GM19395 (cell line): ENCODE measurements around the gene CUX1.
"Not testable (repeated sequence)": the region's sequence is repeated elsewhere in the genome, so short reads cannot be mapped to it uniquely, and the experiment has no call there.

Experiments
- ATAC-seq: cut with Tn5 transposase; IDR thresholded peaks from one replicate; pipeline ENCODE4 v1.9.1; 2021; ENCODE audit warnings: mild to moderate bottlenecking, moderate library complexity; ENCODE audit not compliant: unreplicated experiment

Gene CUX1

DNA sequence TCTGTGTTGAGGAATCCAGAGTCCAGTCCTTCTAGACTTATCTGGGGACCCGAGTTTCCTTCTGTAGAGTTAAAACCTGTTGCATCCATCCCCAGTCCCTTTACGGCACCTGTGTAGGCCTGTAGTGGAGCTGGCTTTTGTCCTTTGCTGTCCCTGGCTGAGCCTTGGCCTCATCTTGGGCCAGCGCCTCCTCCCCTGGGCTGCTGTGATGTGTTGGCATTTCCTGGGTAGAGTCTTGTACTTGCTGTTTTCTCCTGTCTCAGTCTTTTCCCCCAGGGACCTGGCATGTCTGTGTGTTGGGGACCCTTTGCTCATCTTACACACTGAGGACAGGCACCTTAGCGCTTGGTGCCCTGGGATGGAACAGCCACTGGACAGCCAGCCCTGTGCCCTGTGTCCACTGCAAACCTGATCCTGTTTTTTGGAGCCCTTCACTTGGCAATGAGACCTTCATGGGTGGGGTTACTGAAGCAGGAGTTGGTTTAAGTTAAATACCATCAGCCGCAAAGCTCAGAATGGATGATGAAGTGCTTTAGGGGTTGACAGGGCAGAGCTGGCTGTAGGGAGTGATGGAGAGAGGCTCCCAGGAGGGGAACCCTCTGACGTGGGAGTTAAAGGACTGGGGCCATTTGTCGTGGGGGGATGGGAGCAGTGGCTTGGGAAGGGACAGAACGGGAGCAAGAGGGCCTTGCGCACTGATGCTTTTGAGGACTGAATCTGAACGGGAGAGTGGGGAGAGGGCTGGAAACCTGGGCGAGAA, 50.9 kb downstream of the CUX1 start:
- no peak for ATAC-seq

DNA sequence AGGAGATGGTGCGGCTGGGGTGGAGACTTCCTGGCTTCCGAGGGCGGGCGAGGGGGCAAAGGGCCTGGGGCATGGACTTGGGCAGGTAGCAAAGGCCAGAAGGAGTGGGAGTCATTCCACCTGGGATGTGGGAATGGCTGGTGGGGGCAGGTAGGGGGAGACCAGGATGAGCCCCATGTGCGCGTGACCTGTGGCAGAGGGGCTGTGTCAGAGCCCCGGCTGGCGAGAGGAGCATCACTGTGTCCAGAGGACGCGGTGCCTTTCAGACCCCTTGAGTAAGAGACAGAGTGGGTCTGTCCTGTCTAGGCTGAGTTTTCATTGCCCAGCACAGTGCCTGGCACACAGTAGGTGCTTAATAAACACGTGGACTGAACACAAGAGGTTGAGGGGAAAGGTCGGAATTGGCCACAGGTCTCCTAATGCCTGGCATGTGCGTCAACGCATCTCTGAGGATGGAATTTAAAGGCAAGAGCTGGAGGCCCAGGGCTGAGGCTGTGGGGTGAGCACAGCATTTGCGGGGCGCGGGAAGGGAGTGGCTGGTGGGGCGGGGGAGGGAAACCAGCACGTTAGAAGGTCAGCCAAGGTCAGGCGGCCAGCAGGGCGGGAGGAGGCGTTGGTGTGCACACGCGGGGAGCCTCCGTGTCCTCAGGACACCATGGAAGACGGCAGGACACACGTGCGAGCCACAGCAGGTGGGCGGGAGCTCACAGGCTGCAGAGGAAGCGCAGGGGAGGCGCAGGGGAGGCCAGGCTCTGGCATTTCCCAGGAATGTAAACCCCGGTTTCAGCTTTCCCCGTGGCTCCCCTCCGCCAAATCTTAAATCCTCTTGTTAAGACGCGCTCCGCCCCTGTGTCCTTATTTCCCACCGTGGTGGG, 51.8 kb downstream of the CUX1 start:
- ATAC-seq = no peak

DNA sequence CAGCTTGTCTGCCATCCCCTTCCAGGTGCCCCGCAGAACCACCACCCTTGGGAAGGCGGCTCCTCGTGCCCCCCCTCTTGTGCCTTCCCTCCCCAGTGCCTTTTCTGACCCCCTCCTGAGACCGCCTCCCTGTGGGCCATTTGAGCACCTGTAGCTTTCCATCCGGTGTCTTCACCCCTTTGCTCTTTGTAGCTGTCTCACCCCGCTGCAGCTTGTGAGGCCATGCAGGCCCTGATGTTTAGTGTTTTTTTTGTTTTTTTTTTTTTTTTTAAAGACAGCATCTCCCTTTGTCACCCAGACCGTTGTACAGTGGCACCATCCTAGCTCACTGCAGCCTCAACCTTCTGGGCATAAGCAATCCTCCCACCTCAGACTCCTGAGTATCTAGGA, 52.5 kb downstream of the CUX1 start:
- no peak for ATAC-seq

DNA sequence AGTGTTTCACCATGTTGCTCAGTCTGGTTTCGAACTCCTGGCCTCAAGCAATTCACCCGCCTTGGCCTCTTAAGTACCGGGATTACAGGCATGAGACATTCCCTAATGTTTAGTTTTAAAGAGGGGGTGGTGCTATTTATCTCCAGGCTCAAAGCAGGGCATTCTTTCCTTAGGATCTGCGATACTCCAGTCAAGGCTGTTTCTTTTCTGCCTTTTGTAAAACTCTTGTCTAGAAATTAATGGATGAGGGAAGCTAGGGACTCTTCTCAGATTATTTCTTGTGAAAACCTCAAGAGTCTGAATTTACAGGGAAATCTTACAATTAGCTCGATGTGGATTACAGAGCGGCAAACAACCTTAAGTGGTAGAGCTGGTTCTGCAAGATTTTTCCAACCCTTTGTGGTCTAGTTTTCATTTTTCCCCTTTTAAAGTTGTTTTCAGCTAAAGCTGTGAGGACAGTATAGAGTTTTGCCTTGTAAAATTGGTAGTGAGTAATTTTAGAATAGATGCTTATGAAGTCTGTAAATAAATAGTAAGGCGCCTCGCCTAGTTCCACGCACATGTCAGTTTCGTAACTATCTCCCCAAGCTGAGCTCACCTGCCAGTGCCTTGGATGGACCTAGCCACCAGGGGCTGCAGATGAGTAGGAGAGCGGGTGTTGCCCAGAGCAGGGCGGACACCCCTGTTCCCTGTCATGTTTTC, 53.1 kb downstream of the CUX1 start:
- no peak for ATAC-seq

DNA sequence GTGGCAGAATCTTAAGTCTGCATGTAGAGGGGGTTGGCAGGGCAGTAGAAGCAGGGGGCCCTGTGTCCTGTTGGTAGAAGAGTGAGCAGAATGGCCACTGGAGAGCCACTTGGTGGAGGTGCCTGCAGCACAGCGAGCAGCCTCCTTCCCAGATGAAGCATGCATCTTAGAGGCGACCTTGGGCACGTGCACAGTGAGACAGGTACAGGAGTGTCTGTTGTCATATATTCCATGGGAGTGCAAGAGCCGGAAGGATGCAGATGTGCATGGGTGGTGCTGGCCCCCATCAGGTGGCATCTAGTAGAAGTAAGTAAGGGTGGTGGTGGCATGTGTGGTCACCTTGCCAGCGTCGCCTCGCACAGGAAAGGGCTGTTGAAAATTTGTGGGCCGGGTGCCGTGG, 53.9 kb downstream of the CUX1 start:
- no peak for ATAC-seq

DNA sequence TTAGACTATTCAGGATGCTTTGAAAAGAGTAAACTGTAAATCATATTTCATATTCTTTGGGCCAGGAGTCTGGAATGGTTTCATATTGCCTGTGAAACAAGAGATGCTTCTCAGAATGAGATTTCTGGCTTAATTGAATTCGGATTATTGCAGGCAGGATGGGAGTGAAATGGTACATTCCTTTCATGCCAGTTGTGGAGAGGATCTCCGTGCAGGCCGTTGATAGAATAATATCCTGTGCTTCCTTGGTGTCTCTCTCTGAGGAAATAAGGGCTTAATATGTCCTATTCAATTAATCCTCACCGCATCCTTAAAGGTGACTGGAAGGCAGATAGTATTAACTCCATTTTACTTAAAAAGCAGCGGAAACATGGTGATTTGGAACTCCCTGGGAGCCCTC, 56.6 kb downstream of the CUX1 start:
- no peak for ATAC-seq

DNA sequence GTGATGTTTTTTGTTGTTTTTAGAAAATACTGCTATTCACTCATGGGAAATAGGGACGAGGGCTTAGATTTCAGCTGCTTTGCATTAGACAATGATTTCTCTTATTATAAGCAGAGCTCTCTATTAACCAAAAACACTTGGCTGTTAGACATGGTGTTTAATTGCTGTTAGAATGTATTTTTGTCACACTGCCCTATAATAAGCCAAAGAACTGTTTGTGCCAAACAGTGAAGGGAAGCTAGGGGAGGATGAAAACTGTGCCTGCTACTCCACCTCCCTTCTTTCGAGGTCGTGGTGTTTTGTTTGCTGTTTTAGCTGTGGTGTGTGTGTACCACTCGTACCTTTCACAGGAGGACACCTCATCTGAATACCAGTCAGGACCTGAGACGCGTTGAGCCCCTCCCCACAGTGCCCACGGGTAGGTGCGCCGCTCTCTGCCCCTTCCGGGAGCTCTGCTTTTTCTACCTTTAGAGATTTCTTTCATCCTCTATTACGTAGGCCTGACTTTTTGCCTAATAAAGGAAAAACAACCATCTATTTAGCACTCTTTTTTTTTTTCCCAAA, 57.9 kb downstream of the CUX1 start:
- no peak for ATAC-seq

DNA sequence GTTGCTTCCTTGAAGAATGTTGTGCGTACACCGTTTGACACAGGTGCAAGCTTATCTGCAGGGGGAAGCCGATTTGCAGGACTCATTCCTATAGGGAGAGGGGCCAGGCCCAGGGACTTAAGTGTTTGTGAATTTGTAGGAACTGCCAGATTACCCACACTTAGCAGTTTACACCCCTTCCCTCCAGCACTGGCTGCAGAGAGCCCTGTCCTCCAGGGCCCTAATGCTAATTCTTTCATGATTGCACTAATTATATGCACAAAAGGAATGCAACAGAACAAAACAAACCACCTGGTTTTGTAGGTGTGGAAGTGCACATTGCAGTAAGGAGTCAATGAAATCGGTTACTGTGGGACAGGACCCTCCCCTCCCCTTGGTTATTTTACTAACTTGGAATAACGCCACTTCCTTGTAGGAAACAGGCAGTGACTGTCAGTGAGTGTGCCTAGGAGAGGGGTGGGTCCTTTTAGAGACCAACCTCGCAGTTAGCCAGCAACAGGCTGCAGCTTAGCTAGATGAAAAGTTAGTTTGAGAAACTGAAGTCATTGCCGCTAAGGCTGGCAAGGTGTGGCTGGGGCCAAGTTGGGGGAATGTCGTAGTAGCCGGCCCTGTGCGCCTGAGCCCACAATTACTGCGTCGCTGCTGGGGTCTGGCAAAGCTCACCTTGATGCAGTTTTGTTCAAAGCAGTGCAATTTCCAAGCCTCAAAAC, 60.6 kb downstream of the CUX1 start:
- ATAC-seq = no peak

DNA sequence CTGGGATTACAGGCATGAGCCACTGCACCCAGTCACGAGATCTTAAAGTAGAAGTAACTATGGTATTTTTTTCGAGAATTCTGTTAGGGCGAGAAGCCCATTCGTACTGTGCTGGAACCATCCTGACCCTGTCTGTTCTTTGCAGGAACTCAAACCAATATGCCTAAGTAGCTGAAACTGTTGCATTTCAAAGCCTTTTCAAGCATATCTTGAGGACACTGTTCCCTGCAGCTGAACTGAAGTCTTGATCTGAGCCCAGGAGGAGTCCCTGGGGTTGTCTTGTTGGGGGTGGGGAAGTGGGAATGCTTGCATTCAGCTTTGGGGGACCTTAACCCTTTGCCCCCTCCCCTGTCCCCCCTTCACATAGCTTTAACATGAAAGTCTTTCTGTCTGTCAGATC, 61.5 kb downstream of the CUX1 start:
- ATAC-seq = no peak

DNA sequence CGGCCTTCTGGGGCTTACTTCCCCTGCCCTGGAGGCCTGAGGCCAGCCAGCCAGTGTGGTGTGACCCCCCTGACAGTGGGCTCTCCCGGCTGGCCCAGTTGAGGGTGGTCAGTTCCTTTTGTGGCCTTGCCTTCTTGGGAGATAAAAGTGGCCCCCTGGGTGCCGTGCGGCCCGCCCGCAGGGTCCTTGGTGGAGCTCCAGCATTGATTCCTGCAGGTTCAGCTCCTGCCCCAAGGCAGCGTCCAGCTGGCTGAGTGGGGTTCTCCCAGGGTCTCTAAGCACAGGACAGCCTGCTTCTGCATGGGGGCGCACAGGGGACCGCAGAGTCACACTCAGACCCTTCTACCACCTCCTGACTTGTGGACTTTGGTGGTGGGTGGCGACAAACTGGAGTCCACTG, 62.1 kb downstream of the CUX1 start:
- ATAC-seq = no peak

DNA sequence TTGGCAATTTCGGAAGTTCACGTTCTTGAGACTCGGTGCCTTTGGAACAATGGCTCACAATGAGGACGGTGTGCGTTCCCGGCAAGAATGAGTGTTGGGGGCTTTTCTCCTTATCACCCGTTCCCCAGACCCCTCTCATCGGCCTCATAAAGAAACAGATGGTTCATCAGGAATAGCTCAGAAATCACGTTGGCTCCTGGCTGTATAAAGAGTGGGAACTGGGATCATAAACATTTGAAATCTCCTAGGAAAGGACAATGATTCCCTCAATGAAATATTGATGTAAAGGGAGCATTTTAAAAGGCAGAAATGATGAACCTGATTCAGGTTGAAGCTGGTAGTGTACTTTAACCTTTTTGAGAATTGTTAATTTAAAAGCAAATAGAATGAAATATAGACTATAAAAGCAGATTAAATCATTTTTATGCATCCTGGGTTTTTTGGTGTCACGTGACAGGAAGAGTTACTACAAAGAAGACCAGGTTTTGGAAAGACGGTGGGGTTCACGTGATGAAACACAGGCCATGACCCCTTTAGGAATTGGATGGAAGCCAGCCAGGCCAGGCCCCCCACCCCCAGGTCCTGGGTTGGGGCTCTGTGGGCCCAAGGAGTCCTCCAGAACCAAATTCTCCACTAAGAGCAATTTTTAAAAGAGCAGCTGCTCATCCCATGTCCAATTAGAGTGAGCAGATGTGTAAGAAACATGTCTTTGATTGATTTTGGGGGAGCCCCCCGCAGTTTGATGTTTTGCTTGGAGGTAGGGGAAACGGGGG, 63.0 kb downstream of the CUX1 start:
- no peak for ATAC-seq

DNA sequence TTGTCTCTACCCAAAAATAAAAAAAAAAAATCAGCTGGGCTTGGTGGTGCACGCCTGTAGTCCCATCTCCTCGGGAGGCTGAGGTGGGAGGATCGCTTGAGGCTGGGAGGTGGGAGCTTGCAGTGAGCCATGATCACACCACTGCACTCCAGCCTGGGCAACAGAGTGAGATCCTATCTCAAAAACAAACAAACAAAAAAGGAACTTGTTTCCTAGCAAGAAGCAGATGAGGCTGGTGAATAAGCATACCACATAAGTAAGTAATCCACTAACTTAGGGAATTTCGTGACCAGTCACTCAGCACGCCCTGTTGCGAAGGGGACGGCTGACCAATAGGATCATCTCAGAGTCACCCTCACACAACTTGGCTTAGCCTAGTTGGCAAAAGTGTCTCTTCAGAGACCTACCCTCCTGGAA, 64.6 kb downstream of the CUX1 start:
- ATAC-seq = no peak

DNA sequence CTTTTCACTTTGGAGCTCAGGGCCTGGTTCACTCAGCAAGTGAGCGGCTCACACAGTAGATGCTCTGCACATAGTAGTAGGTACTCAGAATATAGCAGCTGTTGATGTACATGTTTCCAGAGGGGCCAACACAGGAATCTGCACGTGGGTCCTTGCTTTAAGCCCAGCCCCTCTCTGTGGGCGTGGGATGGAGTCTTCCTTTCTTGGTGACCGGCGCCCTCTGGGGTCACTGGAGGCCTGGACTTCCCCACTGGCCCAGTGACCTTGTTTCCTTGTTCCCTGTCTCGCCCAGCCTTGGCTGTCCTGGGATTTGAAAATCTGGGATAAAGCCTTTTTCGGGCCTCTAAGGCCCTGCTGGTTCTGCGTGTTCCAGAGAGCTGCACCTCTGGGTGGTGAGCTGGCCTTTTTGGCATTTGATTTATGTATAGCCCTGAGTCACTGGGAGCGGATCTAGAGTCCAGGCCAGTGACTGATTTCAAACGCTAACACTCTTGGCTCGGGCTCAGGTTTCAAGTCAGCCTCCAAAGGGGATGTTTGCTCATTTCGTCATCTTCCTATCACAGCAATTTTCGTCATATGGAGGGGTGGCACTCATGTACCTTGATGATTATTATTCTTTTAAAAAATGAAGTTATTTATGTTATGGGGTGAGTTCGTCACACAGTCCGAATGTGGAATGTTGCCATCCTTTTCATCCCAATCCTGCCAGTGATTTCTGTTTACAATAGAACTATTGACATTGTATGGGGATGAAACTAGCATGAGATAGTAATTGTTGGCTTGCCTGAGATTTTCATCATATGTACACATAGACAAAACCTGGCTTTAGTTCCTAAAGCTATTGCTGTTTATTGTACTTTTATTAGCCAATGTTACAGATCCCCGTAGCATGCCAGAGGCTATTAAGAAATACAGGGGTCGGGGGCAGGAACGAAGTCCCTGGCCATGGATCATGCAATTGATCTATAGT, 65.5 kb downstream of the CUX1 start:
- ATAC-seq = no peak

DNA sequence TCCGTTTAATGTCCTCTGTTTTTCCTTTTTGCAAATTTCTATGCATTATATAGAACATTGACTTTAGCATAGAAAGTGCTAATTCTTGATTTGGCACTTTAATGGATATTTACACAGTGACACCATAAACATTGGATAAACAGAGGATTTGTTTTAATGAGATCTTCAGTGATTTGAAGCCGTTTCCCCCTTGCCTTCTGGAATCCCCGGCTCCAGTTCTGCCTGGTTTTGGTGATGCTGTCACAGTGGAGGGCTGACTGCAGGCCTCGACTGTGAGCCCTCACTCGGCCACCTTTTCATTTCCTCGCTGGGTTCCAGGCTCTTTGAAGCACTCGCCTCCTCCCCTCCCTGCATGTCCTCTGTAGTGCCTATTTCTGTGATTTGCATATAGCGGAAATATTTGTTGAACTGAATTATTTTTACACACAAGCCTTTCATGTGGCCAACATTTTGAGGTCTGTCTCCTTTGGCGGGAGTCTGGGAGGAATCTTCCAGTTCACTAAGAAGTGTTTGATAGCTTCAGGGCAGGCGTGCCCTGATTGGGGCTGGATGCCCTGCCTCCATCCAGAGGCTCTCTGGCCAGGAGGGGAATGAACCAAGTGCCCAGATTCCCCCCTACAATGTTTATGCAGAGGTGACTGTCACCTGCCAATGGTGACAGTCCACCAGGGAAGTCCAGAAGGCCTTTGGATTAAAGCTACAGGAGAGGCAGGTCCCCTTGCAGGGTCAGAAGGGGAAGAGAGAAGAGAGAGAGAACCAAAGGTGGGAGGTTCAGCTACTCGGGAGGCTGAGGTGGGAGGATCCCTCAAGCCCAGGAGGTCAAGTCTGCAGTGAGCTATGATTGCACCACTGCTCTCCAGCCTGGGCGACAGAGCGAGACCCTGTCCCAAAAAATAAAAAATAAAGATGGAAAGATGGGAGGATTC, 67.5 kb downstream of the CUX1 start:
- ATAC-seq = peak; percentile 84

DNA sequence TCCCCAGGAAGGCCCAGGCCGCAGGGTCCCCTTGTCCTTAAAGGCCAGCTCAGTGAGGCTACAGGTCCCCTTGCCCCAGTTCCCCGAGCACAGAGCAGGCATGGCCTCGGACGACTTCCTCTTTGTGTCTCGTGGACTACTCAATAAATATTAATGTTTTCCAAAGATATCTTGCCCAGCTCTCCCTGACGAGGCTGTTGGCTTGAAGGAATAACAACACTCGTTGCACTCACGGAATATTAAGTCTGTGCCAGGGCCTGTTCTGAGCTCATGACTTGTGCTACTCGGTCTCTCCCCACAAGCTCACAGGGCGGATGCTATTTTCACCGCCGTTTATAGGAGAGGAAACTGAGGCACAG, 68.2 kb downstream of the CUX1 start:
- no peak for ATAC-seq

DNA sequence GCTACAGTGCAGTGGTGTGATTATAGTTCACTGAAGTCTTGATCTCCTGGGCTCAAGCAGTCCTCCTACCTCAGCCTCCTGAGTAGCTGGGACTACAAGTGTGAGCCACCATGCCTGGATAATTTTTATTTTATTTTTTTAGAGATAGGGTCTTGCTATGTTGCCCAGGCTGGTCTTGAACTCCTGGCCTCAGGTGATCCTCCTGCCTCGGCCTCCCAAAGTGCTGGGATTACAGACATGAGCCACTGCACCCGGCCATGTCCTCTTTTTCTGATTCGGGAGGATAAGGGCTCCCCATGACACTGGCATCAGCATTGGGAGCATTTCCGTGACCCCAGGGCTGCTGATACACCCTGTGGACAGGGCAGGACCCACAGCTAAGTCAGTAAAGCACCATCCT, 69.9 kb downstream of the CUX1 start:
- ATAC-seq = not testable (repeated sequence)

DNA sequence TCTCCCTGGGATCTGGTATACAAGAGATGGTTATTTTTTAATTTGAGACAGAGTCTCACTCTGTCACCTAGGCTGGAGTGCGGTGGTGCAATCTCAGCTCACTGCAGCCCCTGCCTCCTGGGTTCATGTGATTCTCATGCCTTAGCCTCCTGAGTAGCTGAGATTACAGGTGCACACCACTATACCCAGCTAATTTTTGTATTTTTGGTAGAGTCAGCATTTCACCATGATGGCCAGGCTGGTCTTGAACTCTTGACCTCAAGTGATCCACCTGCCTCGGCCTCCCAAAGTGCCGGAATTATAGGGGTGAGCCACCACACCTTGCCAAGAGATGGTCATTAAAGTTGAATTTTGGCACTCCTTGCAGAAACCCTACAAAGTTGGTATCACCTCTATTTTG, 71.1 kb downstream of the CUX1 start:
- ATAC-seq = not testable (repeated sequence)
